A549 (cell line): ENCODE results near the gene TRIM29. TPM values are rescaled to one million over a fixed set of nuclear protein-coding genes. Genes with fewer than 3 reads are reported as not detected.
"Not testable (repeated sequence)": the region's sequence is repeated elsewhere in the genome, so short reads cannot be mapped to it uniquely, and the experiment has no call there.

ENCODE experiments used
- ATAC-seq, 2 experiments: fragments of 200-7000 bp in 1 of 2; fragments of >200 bp in 1 of 2; cut with Nextera tagmentation in 1 of 2; cut with Tn5 transposase in 1 of 2; 3 replicates each; pipeline versions ENCODE4 v1.8.0 to v1.9.1; 2018 to 2020; ENCODE audit warnings: mild to moderate bottlenecking in 1 of 2, moderate library complexity in 1 of 2
- CTCF ChIA-PET: fragments of 300-600 bp; sonication (Branson Sonifier 250); formaldehyde crosslinking; extraction: SDS; loops from one replicate; lab custom pipeline; 2021; ENCODE audit warnings: antibody characterized with exemption, inconsistent platforms; lab: Yijun Ruan, JAX
- POLR2A ChIA-PET: fragments of 350-600 bp; formaldehyde crosslinking; extraction: SDS; loops from one replicate; lab custom pipeline; 2021; ENCODE audit warnings: antibody characterized with exemption, inconsistent platforms; lab: Yijun Ruan, JAX
- DNase-seq, 2 experiments: peaks; one replicate each; pipeline versions ENCODE4 v3.0.0 to v3.0.0-alpha.2; 2011 to 2016; ENCODE audit warnings: low read depth in 1 of 2, low spot score in 1 of 2
- FAIRE-seq: peaks from 2 replicates; lab custom pipeline; 2011; peaks lifted over from hg19 to GRCh38; lab: Jason Lieb, UNC
- H3K27ac ChIP-seq, 2 experiments: fragments of >200 bp; sonication (Bioruptor Twin); formaldehyde crosslinking; 3 replicates each; pipeline ENCODE4 v1.5.1; 2016 to 2017
- H3K4me1 ChIP-seq: fragments of >200 bp; sonication (Bioruptor Twin); formaldehyde crosslinking; 3 replicates; pipeline ENCODE4 v1.6.1; 2016
- H3K4me2 ChIP-seq: fragments of >200 bp; sonication (Bioruptor Twin); formaldehyde crosslinking; 3 replicates; pipeline ENCODE4 v1.6.1; 2016
- H3K4me3 ChIP-seq: fragments of >200 bp; sonication (Bioruptor Twin); formaldehyde crosslinking; 3 replicates; pipeline ENCODE4 v1.5.1; 2016
- H3K9me3 ChIP-seq: fragments of >200 bp; sonication (Bioruptor Twin); formaldehyde crosslinking; 3 replicates; pipeline ENCODE4 v1.6.1; 2016
- BHLHE40 ChIP-seq: IDR thresholded peaks from 2 replicates; pipeline ENCODE4 v1.6.1; 2012; ENCODE audit warnings: low read depth, low read length, inconsistent platforms
- CBX2 ChIP-seq: fragments of 200-600 bp; sonication (generic); IDR thresholded peaks from 2 replicates; pipeline ENCODE4 v1.6.1; 2016; ENCODE audit warnings: low read depth, mild to moderate bottlenecking, borderline replicate concordance
- CBX8 ChIP-seq: fragments of 200-600 bp; sonication (generic); IDR thresholded peaks from 2 replicates; pipeline ENCODE4 v1.6.1; 2016
- EHF ChIP-seq: fragments of 250-450 bp; sonication (Bioruptor Pico); IDR thresholded peaks from 2 replicates; pipeline ENCODE4 v1.5.0; 2020; ENCODE audit warnings: mild to moderate bottlenecking
- EHMT2 ChIP-seq: fragments of 200-600 bp; sonication (generic); IDR thresholded peaks from 2 replicates; pipeline ENCODE4 v1.6.1; 2016; ENCODE audit warnings: antibody characterized with exemption, low read depth, mild to moderate bottlenecking, moderate library complexity
- EP300 ChIP-seq, 2 experiments: fragments of >200 bp; sonication (Bioruptor Twin); formaldehyde crosslinking; IDR thresholded peaks; 2 replicates in 1 of 2; 3 replicates in 1 of 2; pipeline ENCODE4 v1.6.1; 2016 to 2017
- ESRRA ChIP-seq: fragments of 150-350 bp; IDR thresholded peaks from 2 replicates; pipeline ENCODE4 v1.6.1; 2014; ENCODE audit warnings: mild to moderate bottlenecking, low read length, borderline replicate concordance
- FOXS1 ChIP-seq: fragments of 250-450 bp; sonication (Bioruptor Pico); IDR thresholded peaks from 2 replicates; pipeline ENCODE4 v1.5.0; 2020; ENCODE audit warnings: mild to moderate bottlenecking, moderate library complexity
- HES2 ChIP-seq: fragments of >200 bp; sonication (Bioruptor Twin); formaldehyde crosslinking; IDR thresholded peaks from 2 replicates; pipeline ENCODE4 v1.6.1; 2016
- HOXB13 ChIP-seq: fragments of 250-450 bp; sonication (Bioruptor Pico); IDR thresholded peaks from 2 replicates; pipeline ENCODE4 v1.5.0; 2020; ENCODE audit warnings: low read depth, mild to moderate bottlenecking, moderate library complexity
- HOXB5 ChIP-seq: fragments of 250-450 bp; sonication (Bioruptor Pico); IDR thresholded peaks from 2 replicates; pipeline ENCODE4 v1.5.0; 2020; ENCODE audit warnings: mild to moderate bottlenecking, moderate library complexity
- MAFK ChIP-seq: fragments of 450-650 bp; IDR thresholded peaks from 2 replicates; pipeline ENCODE4 v1.6.1; 2014; ENCODE audit not compliant: partially characterized antibody
- MAX ChIP-seq: IDR thresholded peaks from 2 replicates; pipeline ENCODE4 v1.6.1; 2012
- MYC ChIP-seq: IDR thresholded peaks from 2 replicates; pipeline ENCODE4 v1.6.1; 2012; ENCODE audit warnings: mild to moderate bottlenecking, inconsistent platforms, low read length, improper control_type of control experiment, borderline replicate concordance
- NPAS2 ChIP-seq: fragments of 250-450 bp; sonication (Bioruptor Pico); IDR thresholded peaks from 2 replicates; pipeline ENCODE4 v1.8.0; 2022; ENCODE audit warnings: mild to moderate bottlenecking, moderate library complexity, borderline replicate concordance
- NR3C1 ChIP-seq: fragments of >200 bp; sonication (Bioruptor Twin); formaldehyde crosslinking; IDR thresholded peaks from 3 replicates; pipeline ENCODE4 v1.6.1; 2017
- PHF8 ChIP-seq: fragments of 200-600 bp; sonication (generic); IDR thresholded peaks from 2 replicates; pipeline ENCODE4 v1.6.1; 2016; ENCODE audit warnings: low read depth, mild to moderate bottlenecking, antibody characterized with exemption, moderate library complexity, borderline replicate concordance
- RARB ChIP-seq: fragments of 250-450 bp; sonication (Bioruptor Pico); IDR thresholded peaks from 2 replicates; pipeline ENCODE4 v1.8.0; 2021; ENCODE audit warnings: mild to moderate bottlenecking, moderate library complexity
- RNF2 ChIP-seq: fragments of 200-600 bp; sonication (generic); IDR thresholded peaks from 2 replicates; pipeline ENCODE4 v1.6.1; 2016; ENCODE audit warnings: low read depth, mild to moderate bottlenecking, antibody characterized with exemption, moderate library complexity, borderline replicate concordance
- SREBF2 ChIP-seq: fragments of 450-650 bp; IDR thresholded peaks from 2 replicates; pipeline ENCODE4 v1.6.1; 2014; ENCODE audit warnings: mild to moderate bottlenecking, moderate library complexity
- TFCP2L1 ChIP-seq: fragments of 250-450 bp; sonication (Bioruptor Pico); IDR thresholded peaks from 2 replicates; pipeline ENCODE4 v1.5.0; 2021; ENCODE audit warnings: mild to moderate bottlenecking
- ZSCAN20 ChIP-seq: fragments of 250-450 bp; sonication (Bioruptor Pico); IDR thresholded peaks from 2 replicates; pipeline ENCODE4 v1.8.0; 2022; ENCODE audit warnings: mild to moderate bottlenecking, moderate library complexity
- WGBS: methylation state at CpG from one replicate; pipeline ENCODE4 v1.1.6; 2017; ENCODE audit errors: missing lambda C conversion rate; 5-methylcytosine and 5-hydroxymethylcytosine counted together
- polyA plus RNA-seq, 4 experiments: library from polyadenylated mRNA; depleted of rRNA in 3 of 4; stranded (reverse); fragments of >200 nt; fragmentation: RNase III in 1 of 4; extraction: RNeasy Plus Mini Kit Qiagen cat#74134 plus additional on column Dnase treatment in 1 of 4; gene quantifications; 2 replicates in 3 of 4; 3 replicates in 1 of 4; pipeline ENCODE4 v1.2.3, GENCODE V29; 2011 to 2017
- TF ChIP-seq, protein P1 (sequence below): fragments of 250-450 bp; sonication (Bioruptor Pico); IDR thresholded peaks from 2 replicates; pipeline ENCODE4 v1.5.0; 2020; ENCODE audit warnings: low read depth, mild to moderate bottlenecking, moderate library complexity
- TF ChIP-seq, protein P2 (sequence below): fragments of 450-650 bp; IDR thresholded peaks from 2 replicates; pipeline ENCODE4 v1.6.1; 2014; ENCODE audit warnings: antibody characterized with exemption
- TF ChIP-seq, protein P3 (sequence below): IDR thresholded peaks from 2 replicates; pipeline ENCODE4 v1.6.1; 2012

The TRIM29 gene
- polyA plus RNA-seq, 2 of the 4 experiments (the other 2 are of a cell fraction): 2.7 to 3.6 TPM

- POLR2A ChIA-PET: no interaction called here
- CTCF ChIA-PET: interaction anchor here (0.6 to 5.3 kb wide), 9 partner anchors 9 to 562 kb away, joined by 3 to 31 read pairs (median 11); no protein-coding TSS in a partner anchor
- no peak for FAIRE-seq
Measured at GRCh38 chr11:120180551-120181232, 42.8 kb upstream of the TRIM29 start.

GRCh38 chr11:120180063-120180462 is 42.1 kb upstream of the TRIM29 start:
- FAIRE-seq, DNase-seq, ATAC-seq, H3K4me2 ChIP-seq, H3K4me3 ChIP-seq, POLR2A ChIA-PET, H3K27ac ChIP-seq, H3K4me1 ChIP-seq, H3K9me3 ChIP-seq: not testable (repeated sequence)
- 90% methylated on average over 5 of the region's 6 CpGs for WGBS
- CTCF ChIA-PET: interaction anchor here (0.6 to 5.3 kb wide), 7 partner anchors 8 to 561 kb away, joined by 3 to 31 read pairs (median 15); no protein-coding TSS in a partner anchor

More at GRCh38 chr11:120180551-120181232, 42.8 kb upstream of the TRIM29 start:
- no peak for TF ChIP-seq EP300 (IDR thresholded peaks at IDR 0.05)
- no peak for TF ChIP-seq MAX
- no peak for TF ChIP-seq CBX8
- TF ChIP-seq, protein P1, sequence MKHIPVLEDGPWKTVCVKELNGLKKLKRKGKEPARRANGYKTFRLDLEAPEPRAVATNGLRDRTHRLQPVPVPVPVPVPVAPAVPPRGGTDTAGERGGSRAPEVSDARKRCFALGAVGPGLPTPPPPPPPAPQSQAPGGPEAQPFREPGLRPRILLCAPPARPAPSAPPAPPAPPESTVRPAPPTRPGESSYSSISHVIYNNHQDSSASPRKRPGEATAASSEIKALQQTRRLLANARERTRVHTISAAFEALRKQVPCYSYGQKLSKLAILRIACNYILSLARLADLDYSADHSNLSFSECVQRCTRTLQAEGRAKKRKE (CRISPR knock-in tag): no peak
- TF ChIP-seq, protein P2, sequence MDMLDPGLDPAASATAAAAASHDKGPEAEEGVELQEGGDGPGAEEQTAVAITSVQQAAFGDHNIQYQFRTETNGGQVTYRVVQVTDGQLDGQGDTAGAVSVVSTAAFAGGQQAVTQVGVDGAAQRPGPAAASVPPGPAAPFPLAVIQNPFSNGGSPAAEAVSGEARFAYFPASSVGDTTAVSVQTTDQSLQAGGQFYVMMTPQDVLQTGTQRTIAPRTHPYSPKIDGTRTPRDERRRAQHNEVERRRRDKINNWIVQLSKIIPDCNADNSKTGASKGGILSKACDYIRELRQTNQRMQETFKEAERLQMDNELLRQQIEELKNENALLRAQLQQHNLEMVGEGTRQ: no peak
- no peak for TF ChIP-seq ZSCAN20
- TF ChIP-seq BHLHE40: no peak
- TF ChIP-seq EHF: no peak
- TF ChIP-seq, protein P3, sequence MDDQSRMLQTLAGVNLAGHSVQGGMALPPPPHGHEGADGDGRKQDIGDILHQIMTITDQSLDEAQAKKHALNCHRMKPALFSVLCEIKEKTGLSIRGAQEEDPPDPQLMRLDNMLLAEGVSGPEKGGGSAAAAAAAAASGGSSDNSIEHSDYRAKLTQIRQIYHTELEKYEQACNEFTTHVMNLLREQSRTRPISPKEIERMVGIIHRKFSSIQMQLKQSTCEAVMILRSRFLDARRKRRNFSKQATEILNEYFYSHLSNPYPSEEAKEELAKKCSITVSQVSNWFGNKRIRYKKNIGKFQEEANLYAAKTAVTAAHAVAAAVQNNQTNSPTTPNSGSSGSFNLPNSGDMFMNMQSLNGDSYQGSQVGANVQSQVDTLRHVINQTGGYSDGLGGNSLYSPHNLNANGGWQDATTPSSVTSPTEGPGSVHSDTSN: no peak
- TF ChIP-seq NPAS2 (CRISPR knock-in tag): no peak
- 72% methylated on average over 6 of the region's 11 CpGs for WGBS
- no peaks in the 10 kb centered on the region for H3K9me3 ChIP-seq
- no peak overlapping the region for H3K4me2 ChIP-seq
- ATAC-seq (peak in 1 of 2 experiments; percentile 40; a peak in 2 of 6 replicates), DNase-seq (no peak)
- no peak overlapping the region for H3K4me3 ChIP-seq
- H3K27ac ChIP-seq: no peak overlapping the region
- H3K4me1 ChIP-seq: no peaks in the 10 kb centered on the region

- no peaks in the 10 kb centered on the region for H3K4me1 ChIP-seq
- TF ChIP-seq SREBF2 (no peak), TFCP2L1 (CRISPR knock-in tag) (no peak), EHMT2 (no peak), PHF8 (no peak), HES2 (no peak), HOXB13 (CRISPR knock-in tag) (no peak), HOXB5 (CRISPR knock-in tag) (no peak), NR3C1 (no peak), RARB (CRISPR knock-in tag) (no peak), CBX2 (no peak), ESRRA (no peak), FOXS1 (CRISPR knock-in tag) (no peak), MYC (no peak), MAFK (no peak), RNF2 (no peak), CBX8 (no peak), EHF (no peak)
- TF ChIP-seq, protein P2: no peak
- TF ChIP-seq, protein P3: no peak
- WGBS: 72% methylated on average over 7 of the region's 10 CpGs
- DNase-seq: no peak
- ChIA-PET POLR2A (no interaction called here), CTCF (interaction anchor here (0.8 to 5.3 kb wide), 7 partner anchors 10 to 124 kb away, joined by 3 to 31 read pairs (median 11); no protein-coding TSS in a partner anchor)
- H3K4me3 ChIP-seq: no peak overlapping the region
- H3K27ac ChIP-seq: no peak overlapping the region
- FAIRE-seq: no peak
- no peaks in the 10 kb centered on the region for H3K9me3 ChIP-seq
- no peak overlapping the region for H3K4me2 ChIP-seq
- no peak for ATAC-seq
Measured at GRCh38 chr11:120179057-120179672, 41.3 kb upstream of the TRIM29 start.
